HepG2 (cell line): ENCODE data around the gene MAP1LC3B. TPM values are rescaled to one million over a fixed set of nuclear protein-coding genes. Genes with fewer than 3 reads are reported as not detected.

Source experiments
- ATAC-seq: fragments of 200-7000 bp; cut with Tn5 transposase; 3 replicates; pipeline ENCODE4 v1.9.1; 2020; ENCODE audit warnings: mild to moderate bottlenecking, moderate library complexity
- BruUV-seq: library from RNA; stranded (reverse); fragments of 400-500 nt; replicated peaks from 2 replicates; lab custom pipeline; 2021; lab: Mats Ljungman, UMichigan
- CTCF ChIA-PET: fragments of 300-600 bp; formaldehyde crosslinking; extraction: SDS; loops from one replicate; lab custom pipeline; 2021; ENCODE audit warnings: low total read pairs, inconsistent platforms, low intra/inter-chr PET ratio; lab: Yijun Ruan, JAX
- POLR2A ChIA-PET: fragments of 350-600 bp; sonication (Branson Sonifier 250); formaldehyde crosslinking; loops from one replicate; lab custom pipeline; 2020; ENCODE audit warnings: antibody characterized with exemption, inconsistent platforms; lab: Yijun Ruan, JAX
- DNase-seq: peaks from one replicate; pipeline ENCODE4 v3.0.0-alpha.2; 2015; ENCODE audit warnings: low spot score
- FAIRE-seq: peaks from 3 replicates; lab custom pipeline; 2011; peaks lifted over from hg19 to GRCh38; lab: Jason Lieb, UNC
- H2AFZ ChIP-seq: one replicate; pipeline ENCODE4 v1.6.1; 2011; ENCODE audit warnings: low read length, inconsistent platforms
- H3K27ac ChIP-seq: fragments of 300-600 bp; 3 replicates; pipeline ENCODE4 v1.8.0; 2011; ENCODE audit warnings: mixed run types, mild to moderate bottlenecking, mixed read lengths, low read length, inconsistent platforms; ENCODE audit not compliant: insufficient read depth; ENCODE audit errors: extremely low read length
- H3K27me3 ChIP-seq, 2 experiments: fragments of 200-600 bp in 1 of 2; 2 replicates in 1 of 2; 3 replicates in 1 of 2; pipeline versions ENCODE4 v1.6.0 to v1.8.0; 2011; ENCODE audit warnings: low read length in 2 of 2, mild to moderate bottlenecking in 2 of 2, moderate library complexity in 2 of 2, inconsistent platforms in 1 of 2; ENCODE audit not compliant: insufficient read depth in 2 of 2, control insufficient read depth in 1 of 2
- H3K36me3 ChIP-seq, 2 experiments: fragments of 200-600 bp in 1 of 2; replicated peaks in 1 of 2; 2 replicates in 1 of 2; 3 replicates in 1 of 2; pipeline versions ENCODE4 v1.5.1 to v1.8.0; 2011; ENCODE audit warnings: low read length in 2 of 2, inconsistent platforms in 1 of 2; ENCODE audit not compliant: insufficient read depth in 2 of 2, control insufficient read depth in 1 of 2
- H3K4me1 ChIP-seq: 2 replicates; pipeline ENCODE4 v1.5.1; 2012; ENCODE audit warnings: low read length, inconsistent platforms; ENCODE audit not compliant: insufficient read depth
- H3K4me2 ChIP-seq: 2 replicates; pipeline ENCODE4 v1.6.0; 2011; ENCODE audit warnings: low read depth, low read length, inconsistent platforms
- H3K4me3 ChIP-seq, 3 experiments: fragments of 200-600 bp in 1 of 3; sonication (generic), shearing (Covaris generic) in 1 of 3; replicated peaks in 1 of 3; 2 replicates each; pipeline ENCODE4 v1.5.1; 2011 to 2016; ENCODE audit warnings: low read length in 3 of 3, inconsistent platforms in 2 of 3, low read depth in 2 of 3, mild to moderate bottlenecking in 2 of 3, control low read depth in 1 of 3, mixed read lengths in 1 of 3; ENCODE audit not compliant: insufficient read depth in 1 of 3
- H3K79me2 ChIP-seq: one replicate; pipeline ENCODE4 v1.6.1; 2011; ENCODE audit warnings: low read length, inconsistent platforms; ENCODE audit not compliant: insufficient read depth
- H3K9ac ChIP-seq: 2 replicates; pipeline ENCODE4 v1.6.0; 2011; ENCODE audit warnings: mild to moderate bottlenecking, low read depth, low read length, inconsistent platforms; ENCODE audit not compliant: insufficient read depth
- H3K9me3 ChIP-seq: 2 replicates; pipeline ENCODE4 v1.5.1; 2012; ENCODE audit warnings: mild to moderate bottlenecking, low read length
- H4K20me1 ChIP-seq: 2 replicates; pipeline ENCODE4 v1.6.0; 2011; ENCODE audit warnings: inconsistent platforms, mild to moderate bottlenecking, low read length, moderate library complexity; ENCODE audit not compliant: insufficient read depth
- POLR2G ChIP-seq: fragments of 200-400 bp; formaldehyde crosslinking; IDR thresholded peaks from 2 replicates; pipeline ENCODE4 v1.6.1; 2018; ENCODE audit warnings: mild to moderate bottlenecking, low read depth, low read length, moderate library complexity
- SALL1 ChIP-seq: sonication (generic); formaldehyde crosslinking; IDR thresholded peaks from 2 replicates; pipeline ENCODE4 v1.8.0; 2022; ENCODE audit warnings: mild to moderate bottlenecking, missing genetic modification reagents
- ZBTB38 ChIP-seq: sonication (generic); formaldehyde crosslinking; IDR thresholded peaks from 2 replicates; pipeline ENCODE4 v1.5.1; 2020; ENCODE audit warnings: mild to moderate bottlenecking, missing genetic modification reagents
- ZMYM3 ChIP-seq: sonication (generic); formaldehyde crosslinking; IDR thresholded peaks from 2 replicates; pipeline ENCODE4 v1.5.1; 2020; ENCODE audit warnings: mild to moderate bottlenecking, missing genetic modification reagents
- ZNF121 ChIP-seq: sonication (generic); formaldehyde crosslinking; IDR thresholded peaks from 2 replicates; pipeline ENCODE4 v1.5.0; 2020; ENCODE audit warnings: mild to moderate bottlenecking, missing genetic modification reagents
- ZNF350 ChIP-seq: sonication (generic); formaldehyde crosslinking; IDR thresholded peaks from 2 replicates; pipeline ENCODE4 v1.4.0; 2020; ENCODE audit warnings: mild to moderate bottlenecking, low read depth, missing genetic modification reagents, borderline replicate concordance
- ZNF607 ChIP-seq: sonication (generic); formaldehyde crosslinking; IDR thresholded peaks from 2 replicates; pipeline ENCODE4 v1.5.1; 2020; ENCODE audit warnings: missing genetic modification reagents, mild to moderate bottlenecking, borderline replicate concordance
- WGBS: methylation state at CpG from one replicate; pipeline ENCODE4 v1.1.6; 2017; ENCODE audit warnings: low lambda C conversion rate; 5-methylcytosine and 5-hydroxymethylcytosine counted together
- in situ Hi-C: cut with HindIII; loops from 2 replicates; pipeline ENCODE4 v1.10.0; 2017; ENCODE audit warnings: low pct_unique_long_range_greater_than_20kb; ENCODE audit not compliant: extremely low pct_ligation_motif_present
- intact Hi-C: fragments of 100-400 bp; cut with micrococcal nuclease; formaldehyde crosslinking; loops from one replicate; pipeline ENCODE4 v1.10.0; 2022; ENCODE audit not compliant: unreplicated experiment
- polyA plus RNA-seq, 8 experiments: library from polyadenylated mRNA; depleted of rRNA in 3 of 8; stranded (reverse) in 7 of 8; unstranded in 1 of 8; fragments of >200 nt; fragmentation: Illumina TruSeq in 4 of 8; extraction: Trizol in 4 of 8; gene quantifications; 2 replicates each; pipeline versions ENCODE4 v1.2.1 to v1.2.3, GENCODE V29; 2011 to 2016; ENCODE audit warnings: low read depth in 4 of 8, missing spikeins in 1 of 8, mixed read lengths in 1 of 8; ENCODE audit not compliant: insufficient read depth in 1 of 8
- total RNA-seq, 5 experiments: library from RNA; depleted of rRNA; stranded (reverse); fragments of >200 nt; fragmentation: Illumina TruSeq; extraction: Trizol; gene quantifications; 2 replicates each; pipeline ENCODE4 v1.2.3, GENCODE V29; 2016; ENCODE audit warnings: low read depth in 1 of 5

Gene MAP1LC3B
- total and polyA plus RNA-seq, 2 of the 13 experiments (the other 11 are each of a cell fraction or from before 2014, with no cell fraction given), result 15.7 to 37.4 TPM

- Histone ChIP-seq H3K9me3 (no peaks in the 10 kb centered on the region), H3K4me3 (no peak overlapping the region), H3K4me1 (peaks cover 59% of the 10 kb centered on the region), H3K36me3 (peaks cover 43 to 87% of the 10 kb centered on the region in 2 experiments), H3K9ac (no peak overlapping the region), H3K27me3 (no peaks in the 10 kb centered on the region), H3K27ac (no peak overlapping the region), H3K79me2 (peaks cover 98% of the 10 kb centered on the region), H3K4me2 (no peak overlapping the region), H4K20me1 (peaks cover 99% of the 10 kb centered on the region), H2AFZ (no peak overlapping the region)
- CTCF ChIA-PET, result no interaction called here
- TF ChIP-seq ZMYM3 (CRISPR knock-in tag) (0 out of 2 replicates have a peak, but pooled peaks have one; percentile 18), ZNF350 (no peak), POLR2G (peak; percentile 12; the same call in 1 of the 2 replicates), ZNF121 (CRISPR knock-in tag) (peak; percentile 89)
- ATAC-seq (no peak), DNase-seq (no peak), FAIRE-seq (no peak)
- no TSS peak for BruUV-seq
- intact Hi-C loops, result no loop called here
- POLR2A ChIA-PET, result interaction anchor here (1.1 to 18.0 kb wide), 3 partner anchors 9 to 22 kb away, joined by 3 to 265 read pairs (median 5); partner anchors contain the start of gene FBXO31
- in situ Hi-C loops, result no loop called here
- WGBS, result 88% methylated on average over 1 of the region's 1 CpG
Observed at GRCh38 chr16:87366930-87367329, 25.2 kb upstream of the MAP1LC3B start.

- FAIRE-seq (no peak), ATAC-seq (no peak), DNase-seq (no peak)
- H3K4me3 ChIP-seq, result no peak overlapping the region
- H3K79me2 ChIP-seq, result peaks cover 98% of the 10 kb centered on the region
- H3K4me1 ChIP-seq, result peaks cover 64% of the 10 kb centered on the region
- H3K4me2 ChIP-seq, result no peak overlapping the region
- H2AFZ ChIP-seq, result no peak overlapping the region
- no peak overlapping the region for H3K9ac ChIP-seq
- ChIA-PET CTCF (no interaction called here), POLR2A (interaction anchor here (1.1 to 18.0 kb wide), 3 partner anchors 9 to 21 kb away, joined by 3 to 265 read pairs (median 5); partner anchors contain the start of gene FBXO31)
- H3K36me3 ChIP-seq, result peaks cover 48 to 88% of the 10 kb centered on the region in 2 experiments
- H3K27ac ChIP-seq, result no peak overlapping the region
- H3K9me3 ChIP-seq, result no peaks in the 10 kb centered on the region
- 90% methylated on average over 9 of the region's 9 CpGs for WGBS
- in situ Hi-C loops, result no loop called here
- no peaks in the 10 kb centered on the region for H3K27me3 ChIP-seq
- no peak for TF ChIP-seq ZNF607 (CRISPR knock-in tag)
- 0 out of 2 replicates have a peak, but pooled peaks have one; percentile 33 for TF ChIP-seq ZBTB38 (CRISPR knock-in tag)
- peak; percentile 15; the same call in 1 of the 2 replicates for TF ChIP-seq SALL1
- TSS peak; percentile 16 for BruUV-seq
- intact Hi-C loops, result no loop called here
- peaks cover 99% of the 10 kb centered on the region for H4K20me1 ChIP-seq
Observed at GRCh38 chr16:87367529-87367928, 24.6 kb upstream of the MAP1LC3B start.
